GM21423 (cell line): Measurements from ENCODE around the gene SYNGR4.

ENCODE experiments used
- ATAC-seq: cut with Tn5 transposase; IDR thresholded peaks from one replicate; pipeline ENCODE4 v1.9.1; 2021; ENCODE audit warnings: mild to moderate bottlenecking, moderate library complexity; ENCODE audit not compliant: unreplicated experiment

SYNGR4 gene

DNA sequence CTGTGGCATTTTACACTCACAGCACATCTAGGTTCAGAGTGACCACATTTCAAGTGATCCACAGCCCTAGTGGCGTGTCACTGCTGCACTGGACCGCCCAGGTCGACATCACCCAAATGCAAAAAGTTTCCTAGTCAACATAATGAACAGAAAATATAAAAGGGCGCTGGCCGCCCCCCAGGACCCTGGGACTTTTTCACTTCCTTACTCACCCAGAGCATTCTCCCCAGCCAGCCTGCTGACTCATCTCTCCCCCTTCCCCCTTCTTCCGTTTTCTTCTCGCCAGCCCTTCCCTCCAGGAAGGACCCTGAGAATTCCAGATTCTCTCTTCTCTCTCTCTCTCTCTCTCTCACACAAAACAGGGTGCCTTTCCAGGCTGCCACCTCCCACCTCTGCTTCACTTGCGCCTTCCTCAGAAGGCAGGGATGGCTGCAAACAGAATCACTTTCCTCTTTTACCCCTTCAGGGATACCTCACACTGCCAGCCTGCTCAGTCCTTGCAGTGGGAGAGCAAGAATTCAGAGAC lies 60.6 kb downstream of the SYNGR4 start:
- no peak for ATAC-seq
